Measurements from ENCODE around the gene AFP.

The AFP gene

GRCh38 chr4:73415807-73416238, 20.2 kb upstream of the AFP start:
- DNase-seq = no peak

GRCh38 chr4:73416423-73417087, 19.5 kb upstream of the AFP start:
- DNase-seq = no peak

GRCh38 chr4:73417342-73417741, 18.7 kb upstream of the AFP start:
- no peak for DNase-seq

GRCh38 chr4:73417973-73418372, 18.0 kb upstream of the AFP start:
- no peak for DNase-seq

GRCh38 chr4:73418677-73419076, 17.3 kb upstream of the AFP start:
- DNase-seq = no peak

- DNase-seq = no peak
Measured at GRCh38 chr4:73419106-73420038, 16.6 kb upstream of the AFP start.

GRCh38 chr4:73420615-73421014, 15.4 kb upstream of the AFP start:
- DNase-seq = no peak

GRCh38 chr4:73421708-73422457, 14.1 kb upstream of the AFP start:
- no peak for DNase-seq

GRCh38 chr4:73422458-73422752, 13.6 kb upstream of the AFP start:
- no peak for DNase-seq

GRCh38 chr4:73423184-73423583, 12.8 kb upstream of the AFP start:
- no peak for DNase-seq

- no peak for DNase-seq
Measured at GRCh38 chr4:73426666-73427065, 9.4 kb upstream of the AFP start.

- DNase-seq = no peak
Measured at GRCh38 chr4:73429118-73429517, 6.9 kb upstream of the AFP start.

GRCh38 chr4:73429826-73430587, 6.0 kb upstream of the AFP start:
- no peak for DNase-seq

- no peak for DNase-seq
Measured at GRCh38 chr4:73431813-73432168, 4.2 kb upstream of the AFP start.

- DNase-seq = no peak
Measured at GRCh38 chr4:73432169-73433000, 3.6 kb upstream of the AFP start.

GRCh38 chr4:73433140-73433539, 2.9 kb upstream of the AFP start:
- DNase-seq = no peak

- no peak for DNase-seq
Measured at GRCh38 chr4:73434311-73434710, 1.7 kb upstream of the AFP start.

GRCh38 chr4:73436674-73437557, 895 bp downstream of the AFP start:
- no peak for DNase-seq

- no peak for DNase-seq
Measured at GRCh38 chr4:73437558-73437956, 1.5 kb downstream of the AFP start.

- DNase-seq = no peak
Measured at GRCh38 chr4:73438048-73438447, 2.0 kb downstream of the AFP start.

- DNase-seq = no peak
Measured at GRCh38 chr4:73438582-73439215, 2.7 kb downstream of the AFP start.

Measured in activated T-cell treated with anti-CD3 and anti-CD28 coated beads, Interleukin-2, amount 50 U/mL, for 1 hour (primary cell).